ENCODE results near the gene STRBP. TPM values are rescaled to one million over a fixed set of nuclear protein-coding genes. Genes with fewer than 3 reads are reported as not detected.
"Not testable (repeated sequence)": the region's sequence is repeated elsewhere in the genome, so short reads cannot be mapped to it uniquely, and the experiment has no call there.

The STRBP gene
- total RNA-seq, 1 donor from 2014 or later, result 14.9 TPM

DNA sequence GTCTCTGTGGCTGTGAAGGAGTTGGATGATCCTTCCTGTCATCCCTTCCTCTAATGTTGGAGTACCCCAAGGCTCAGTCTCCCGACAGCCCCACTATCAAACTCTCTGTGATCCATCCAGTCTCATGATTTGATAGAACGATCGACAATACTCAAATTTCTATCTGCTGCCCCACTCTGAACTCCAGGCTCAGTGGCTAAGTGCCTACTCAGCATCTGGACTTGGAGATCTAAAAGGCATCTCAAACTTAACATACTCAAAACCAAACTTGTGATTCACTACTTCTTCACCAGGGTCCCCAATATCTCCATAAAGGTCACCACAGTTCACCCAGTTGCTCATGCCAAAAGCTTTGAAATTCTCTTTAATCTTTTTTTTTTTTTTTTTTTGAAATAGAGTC lies 15.1 kb upstream of the STRBP start:
- intact Hi-C loops (cut with micrococcal nuclease), result no loop called here

- intact Hi-C loops (cut with micrococcal nuclease), result no loop called here
Observed at GRCh38 chr9:123283048-123283408, 14.6 kb upstream of the STRBP start.

DNA sequence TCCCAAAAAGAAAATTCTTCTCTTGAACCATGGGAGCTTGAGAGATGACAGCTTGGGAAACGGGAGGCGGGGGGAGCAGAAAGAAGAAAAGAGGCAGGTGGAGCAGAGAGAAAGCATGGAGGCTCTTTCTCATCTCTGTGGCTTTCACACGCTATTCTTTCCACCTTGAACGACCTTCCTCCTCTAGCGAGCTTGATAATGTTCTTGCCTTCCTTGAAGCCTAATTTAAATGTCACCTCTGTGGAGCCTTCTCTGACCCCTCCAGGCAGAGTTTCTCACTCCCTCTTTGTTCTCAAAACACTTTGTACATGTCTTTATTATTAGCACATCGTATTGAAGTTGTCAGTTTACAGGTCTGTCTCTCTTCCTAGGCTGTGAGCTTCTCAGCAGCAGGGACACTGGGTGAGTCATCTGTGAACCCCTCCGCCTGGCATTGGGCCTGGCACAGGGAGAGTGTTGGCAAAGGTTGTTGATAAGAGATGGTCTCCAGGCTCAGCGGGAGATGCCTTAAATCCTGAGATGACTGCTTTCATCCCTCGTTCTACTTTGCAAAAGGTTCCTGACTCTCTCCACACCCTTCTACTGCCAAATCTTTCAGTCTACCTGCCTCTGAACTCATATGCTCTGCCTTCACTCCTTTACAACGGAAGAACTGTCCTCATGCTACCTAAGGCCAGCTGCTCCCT lies 14.1 kb upstream of the STRBP start:
- intact Hi-C loops (cut with micrococcal nuclease), result no loop called here

GRCh38 chr9:123281659-123282350 lies 13.4 kb upstream of the STRBP start:
- intact Hi-C loops (cut with micrococcal nuclease), result no loop called here

- intact Hi-C loops (cut with micrococcal nuclease), result not testable (repeated sequence)
Observed at GRCh38 chr9:123278879-123279493, 10.6 kb upstream of the STRBP start.

- intact Hi-C loops (cut with micrococcal nuclease), result no loop called here
Observed at GRCh38 chr9:123278361-123278760, 10.0 kb upstream of the STRBP start.

DNA sequence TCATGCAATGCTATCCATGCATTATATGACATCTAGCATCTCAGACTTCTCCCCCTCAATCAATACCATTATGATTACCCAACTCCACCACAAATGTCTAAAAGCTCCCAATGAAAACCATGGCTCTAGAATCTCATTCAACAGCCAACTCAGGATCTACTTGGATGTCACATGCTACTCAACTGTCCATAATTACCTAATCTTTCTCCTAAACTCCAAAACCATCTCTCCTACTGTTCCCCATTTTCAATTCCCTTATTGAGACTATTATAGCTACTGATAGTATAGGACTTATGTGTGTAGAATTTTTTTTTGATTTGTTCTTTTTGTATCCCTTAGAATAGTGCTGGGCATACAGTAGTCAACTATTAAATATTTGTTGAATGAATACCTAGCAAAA lies 8.2 kb upstream of the STRBP start:
- intact Hi-C loops (cut with micrococcal nuclease), result no loop called here

DNA sequence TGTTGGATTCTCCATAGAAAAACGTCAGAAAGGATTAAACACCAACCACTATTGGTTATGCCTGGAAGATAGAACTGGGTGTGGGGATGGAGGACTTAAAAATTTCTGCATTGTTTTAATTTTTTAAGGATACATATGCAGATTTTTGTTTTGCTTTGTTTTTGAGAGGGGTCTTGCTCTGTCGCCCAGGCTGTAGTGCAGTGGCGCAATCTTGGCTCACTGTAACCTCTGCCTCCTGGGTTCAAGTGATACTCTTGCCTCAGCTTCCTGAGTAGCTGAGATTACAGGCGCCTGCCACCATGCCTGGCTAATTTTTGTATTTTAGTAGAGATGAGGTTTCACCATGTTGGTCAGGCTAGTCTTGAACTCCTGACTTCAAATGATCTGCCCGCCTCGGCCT lies 2.7 kb upstream of the STRBP start:
- intact Hi-C loops (cut with micrococcal nuclease), result not testable (repeated sequence)

- intact Hi-C loops (cut with micrococcal nuclease), result loop anchor here (2.0 to 10.0 kb wide), 7 partner anchors 187 to 1174 kb away; partner anchors contain the start of genes MRRF, PDCL, RBM18 and RC3H2
Observed at GRCh38 chr9:123269281-123269680, 895 bp upstream of the STRBP start.

DNA sequence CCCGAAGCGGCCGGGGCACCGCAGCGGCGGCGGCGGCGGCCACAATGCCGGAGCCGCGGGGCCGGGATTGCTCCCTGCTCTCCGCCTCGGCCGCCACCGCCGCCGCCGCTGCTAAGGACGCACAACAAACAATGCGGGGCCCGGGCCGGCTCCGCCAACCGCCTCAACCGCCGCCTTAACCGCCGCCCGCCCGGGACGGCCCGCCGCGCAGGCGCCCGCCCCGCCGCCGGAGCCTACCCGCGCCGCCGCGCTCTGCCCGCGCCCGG lies 254 bp downstream of the STRBP start:
- intact Hi-C loops (cut with micrococcal nuclease), result loop anchor here (1.0 to 10.0 kb wide), 15 partner anchors 36 to 1173 kb away; partner anchors contain the start of genes MORN5, MRRF, NDUFA8 and PDCL

- intact Hi-C loops (cut with micrococcal nuclease), result loop anchor here (1.0 to 10.0 kb wide), 15 partner anchors 37 to 1173 kb away; partner anchors contain the start of genes MORN5, MRRF, NDUFA8 and PDCL
Observed at GRCh38 chr9:123267481-123268198, 746 bp downstream of the STRBP start.

- intact Hi-C loops (cut with micrococcal nuclease), result loop anchor here (5.0 to 10.0 kb wide), 5 partner anchors 185 to 1172 kb away; partner anchors contain the start of genes MRRF, PDCL, RBM18 and TTLL11
Observed at GRCh38 chr9:123266655-123267399, 1.6 kb downstream of the STRBP start.

- intact Hi-C loops (cut with micrococcal nuclease), result loop anchor here (5.0 to 10.0 kb wide), 5 partner anchors 184 to 1171 kb away; partner anchors contain the start of genes MRRF, PDCL, RBM18 and TTLL11
Observed at GRCh38 chr9:123265833-123266232, 2.6 kb downstream of the STRBP start.

- intact Hi-C loops (cut with micrococcal nuclease), result loop anchor here (10.0 kb wide), 3 partner anchors 798 to 1168 kb away; partner anchors contain the start of genes MRRF, RBM18 and TTLL11
Observed at GRCh38 chr9:123263227-123263626, 5.2 kb downstream of the STRBP start.

DNA sequence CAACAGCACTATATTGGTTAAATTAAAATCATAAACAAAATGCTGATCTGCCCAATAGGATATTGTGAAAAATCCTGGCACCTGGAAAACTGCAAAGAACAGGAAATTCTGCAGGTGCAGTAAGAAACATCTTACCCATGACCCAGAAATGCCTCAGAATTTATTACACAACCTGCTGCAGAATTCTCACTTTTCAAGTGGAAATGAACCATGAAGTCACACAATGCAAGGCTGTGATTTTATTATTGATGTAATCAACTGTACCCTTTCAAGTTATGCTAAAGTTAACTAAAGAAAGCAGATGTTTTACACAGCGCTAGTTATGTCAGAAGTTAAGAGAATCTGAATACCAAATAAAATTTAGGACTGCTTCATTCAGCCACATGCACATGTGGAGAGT lies 6.0 kb downstream of the STRBP start:
- intact Hi-C loops (cut with micrococcal nuclease), result loop anchor here (10.0 kb wide), 3 partner anchors 798 to 1168 kb away; partner anchors contain the start of genes MRRF, RBM18 and TTLL11

DNA sequence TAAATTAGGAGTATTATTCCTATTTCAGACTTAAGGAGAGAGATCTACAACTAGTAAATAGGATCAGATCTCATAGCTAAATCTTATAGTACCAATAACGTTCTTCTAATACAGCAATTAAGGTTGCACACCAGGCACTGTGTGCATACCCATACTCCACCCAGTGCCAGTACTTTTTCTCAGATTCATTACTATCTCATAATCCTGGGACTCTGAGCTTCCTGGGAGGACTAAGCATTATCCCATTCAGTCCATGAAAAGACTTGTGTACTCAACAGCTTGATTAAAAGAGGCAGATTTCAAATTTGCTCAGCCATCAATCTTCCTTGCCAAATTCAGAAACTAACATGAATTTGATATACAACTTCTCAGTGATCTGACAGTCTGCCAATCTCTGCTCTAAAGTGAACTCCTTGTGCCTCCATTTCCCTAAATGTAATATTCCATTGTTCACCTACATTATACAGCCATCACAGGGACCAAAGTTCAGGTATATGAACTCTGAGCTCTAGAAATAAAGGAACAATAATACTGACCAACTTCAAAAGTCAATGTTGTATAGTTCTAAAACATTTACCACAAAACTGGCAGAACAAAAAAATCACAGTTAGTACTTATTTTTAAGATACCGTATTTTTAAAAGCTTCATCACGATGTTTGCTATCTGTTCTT lies 7.2 kb downstream of the STRBP start:
- intact Hi-C loops (cut with micrococcal nuclease), result loop anchor here (10.0 kb wide), 3 partner anchors 796 to 1166 kb away; partner anchors contain the start of genes MRRF, RBM18 and TTLL11

DNA sequence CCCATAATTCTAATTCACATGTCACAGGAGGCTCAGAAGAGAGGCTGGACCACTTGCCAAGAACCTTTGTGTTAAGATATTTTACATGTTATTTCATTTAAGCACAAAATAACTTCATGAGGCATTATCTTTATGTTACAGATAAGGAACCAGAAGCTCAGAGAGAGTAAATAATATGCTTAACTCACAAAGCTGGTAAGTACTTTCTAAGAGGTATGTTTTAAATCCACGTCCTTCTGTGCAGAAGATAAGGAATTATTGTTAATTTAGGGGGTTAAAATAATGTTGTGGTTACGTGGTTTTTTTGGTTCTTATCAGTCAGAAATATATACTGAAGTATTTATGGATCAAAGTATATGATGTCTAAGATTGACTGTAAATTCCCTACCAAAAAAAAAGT lies 8.0 kb downstream of the STRBP start:
- intact Hi-C loops (cut with micrococcal nuclease), result loop anchor here (10.0 kb wide), 3 partner anchors 796 to 1166 kb away; partner anchors contain the start of genes MRRF, RBM18 and TTLL11

- intact Hi-C loops (cut with micrococcal nuclease), result no loop called here
Observed at GRCh38 chr9:123257276-123257675, 11.1 kb downstream of the STRBP start.

DNA sequence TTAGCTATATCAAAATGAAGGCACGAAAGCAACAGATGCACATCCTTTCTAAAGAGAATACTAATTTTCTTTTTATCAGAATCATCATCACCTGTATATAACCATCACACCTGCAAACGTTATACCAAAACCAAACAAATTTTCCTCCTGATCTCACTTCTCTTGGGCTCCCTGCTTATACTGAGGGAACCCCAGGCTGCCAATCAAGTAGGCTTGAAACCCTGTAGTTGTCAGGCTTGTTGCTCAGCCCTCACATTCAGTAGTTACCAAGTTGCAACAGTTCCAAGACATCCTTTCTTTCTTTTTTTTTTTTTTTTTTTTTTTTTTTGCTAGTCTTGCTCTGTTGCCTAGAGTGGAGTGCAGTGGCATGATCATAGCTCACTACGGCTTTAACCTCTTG lies 12.7 kb downstream of the STRBP start:
- intact Hi-C loops (cut with micrococcal nuclease), result no loop called here

DNA sequence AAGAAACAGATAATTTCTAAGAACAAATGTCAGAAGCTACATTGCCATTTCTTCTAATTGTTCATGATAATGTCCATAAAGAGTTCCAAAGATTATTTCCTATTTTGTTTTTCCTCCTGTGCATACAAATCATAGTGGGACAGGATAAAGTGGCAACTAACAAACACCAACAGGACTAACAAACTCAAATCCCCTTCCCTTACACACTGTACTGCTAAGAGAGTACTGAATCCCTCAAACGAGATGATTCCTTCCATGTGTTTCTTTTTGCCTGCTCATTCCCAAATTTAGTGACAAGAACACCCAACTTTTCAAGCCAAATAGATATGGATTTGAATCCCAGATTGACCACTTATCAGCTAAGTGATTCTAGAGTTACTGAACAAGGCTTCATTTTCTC lies 15.2 kb downstream of the STRBP start:
- intact Hi-C loops (cut with micrococcal nuclease), result no loop called here
